Testis (tissue), 3 donors: ENCODE measurements around the gene SIGLEC11. TPM values are rescaled to one million over a fixed set of nuclear protein-coding genes. Genes with fewer than 3 reads are reported as not detected.
A peak's percentile ranks its signal among the peaks of the same experiment; 100 is the strongest.

Experiments
- DNase-seq: peaks from one replicate; pipeline ENCODE4 v3.0.0-alpha.2; 2019
- H3K27ac ChIP-seq, 2 donors: fragments of 200-600 bp; sonication (generic); one replicate each; pipeline ENCODE4 v1.5.1; 2019
- H3K27me3 ChIP-seq: fragments of 200-600 bp; sonication (generic); one replicate; pipeline ENCODE4 v1.5.1; 2019
- H3K36me3 ChIP-seq: fragments of 200-600 bp; sonication (generic); one replicate; pipeline ENCODE4 v1.5.1; 2017; ENCODE audit warnings: low read depth; ENCODE audit errors: missing control alignments
- H3K4me1 ChIP-seq: fragments of 200-600 bp; sonication (generic); one replicate; pipeline ENCODE4 v1.5.1; 2019
- H3K4me3 ChIP-seq, 2 donors: fragments of 200-600 bp; sonication (generic); one replicate each; pipeline ENCODE4 v1.5.1; 2017 to 2019
- H3K9me3 ChIP-seq: fragments of 200-600 bp; sonication (generic); one replicate; pipeline ENCODE4 v1.5.1; 2017
- POLR2A ChIP-seq: fragments of 450-650 bp; IDR thresholded peaks from one replicate; pipeline ENCODE4 v1.6.1; 2017; ENCODE audit warnings: antibody characterized with exemption, mild to moderate bottlenecking, moderate library complexity
- WGBS, 2 donors: methylation state at CpG; one replicate each; pipeline ENCODE4 v1.1.5; 2018; 5-methylcytosine and 5-hydroxymethylcytosine counted together
- intact Hi-C: fragments of 100-400 bp; cut with DNase I; formaldehyde crosslinking; loops from one replicate; pipeline ENCODE4 v1.15.1; 2023; ENCODE audit warnings: low total_unique reads
- polyA plus RNA-seq: library from polyadenylated mRNA; stranded (reverse); fragments of 350-450 nt; fragmentation: Illumina TruSeq; extraction: RNeasy Lipid Tissue Mini Kit (QIAGEN cat#74804); gene quantifications from one replicate; pipeline ENCODE4 v1.2.3, GENCODE V29; 2014; ENCODE audit warnings: low read depth, low replicate concordance; ENCODE audit not compliant: insufficient read depth
- total RNA-seq, 2 donors: library from RNA; depleted of rRNA; stranded (reverse); fragments of >200 nt; gene quantifications; one replicate each; pipeline ENCODE4 v1.2.3, GENCODE V29; 2016
- TF ChIP-seq, protein P1 (sequence below), 3 experiments: fragments of 450-650 bp in 2 of 3; fragments of 200-600 bp in 1 of 3; sonication (generic) in 1 of 3; IDR thresholded peaks; one replicate each; pipeline ENCODE4 v1.5.1; 2016 to 2019; ENCODE audit warnings: antibody characterized with exemption in 3 of 3, mild to moderate bottlenecking in 2 of 3, moderate library complexity in 1 of 3

Gene SIGLEC11
- total and polyA plus RNA-seq, 3 donors from 2014 or later: 5.8 to 8.5 (median 6.0) TPM

DNA sequence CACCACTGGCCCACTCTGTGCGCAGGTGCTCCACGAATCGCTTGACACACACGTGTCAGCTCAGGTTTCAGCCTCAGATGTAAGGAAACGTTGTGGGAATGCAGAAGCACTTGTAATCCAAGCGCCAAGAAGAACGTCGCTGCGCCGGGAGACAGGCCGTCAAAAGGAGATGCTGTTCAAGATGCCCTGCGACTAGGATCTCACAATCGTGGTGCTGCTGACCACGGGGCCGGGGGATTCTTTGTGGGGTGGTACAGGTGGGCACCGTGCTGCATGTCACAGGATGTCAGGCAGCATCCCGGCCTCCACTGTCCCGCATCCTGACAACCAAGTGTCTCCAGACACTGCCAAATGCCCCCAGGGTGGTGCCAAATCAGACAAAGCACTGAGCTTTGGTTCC, 16.9 kb upstream of the SIGLEC11 start:
- no peak overlapping the region for H3K27ac ChIP-seq
- intact Hi-C loops: no loop called here
- no peaks in the 10 kb centered on the region for H3K27me3 ChIP-seq
- H3K4me3 ChIP-seq: no peak overlapping the region
- WGBS, 2 donors: 47 to 65% methylated on average over 8 to 18 of the region's 18 CpGs
- DNase-seq: no peak
- TF ChIP-seq, protein P1, sequence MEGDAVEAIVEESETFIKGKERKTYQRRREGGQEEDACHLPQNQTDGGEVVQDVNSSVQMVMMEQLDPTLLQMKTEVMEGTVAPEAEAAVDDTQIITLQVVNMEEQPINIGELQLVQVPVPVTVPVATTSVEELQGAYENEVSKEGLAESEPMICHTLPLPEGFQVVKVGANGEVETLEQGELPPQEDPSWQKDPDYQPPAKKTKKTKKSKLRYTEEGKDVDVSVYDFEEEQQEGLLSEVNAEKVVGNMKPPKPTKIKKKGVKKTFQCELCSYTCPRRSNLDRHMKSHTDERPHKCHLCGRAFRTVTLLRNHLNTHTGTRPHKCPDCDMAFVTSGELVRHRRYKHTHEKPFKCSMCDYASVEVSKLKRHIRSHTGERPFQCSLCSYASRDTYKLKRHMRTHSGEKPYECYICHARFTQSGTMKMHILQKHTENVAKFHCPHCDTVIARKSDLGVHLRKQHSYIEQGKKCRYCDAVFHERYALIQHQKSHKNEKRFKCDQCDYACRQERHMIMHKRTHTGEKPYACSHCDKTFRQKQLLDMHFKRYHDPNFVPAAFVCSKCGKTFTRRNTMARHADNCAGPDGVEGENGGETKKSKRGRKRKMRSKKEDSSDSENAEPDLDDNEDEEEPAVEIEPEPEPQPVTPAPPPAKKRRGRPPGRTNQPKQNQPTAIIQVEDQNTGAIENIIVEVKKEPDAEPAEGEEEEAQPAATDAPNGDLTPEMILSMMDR (IDR thresholded peaks at IDR 0.05): no peak
- TF ChIP-seq POLR2A: no peak
- H3K36me3 ChIP-seq: no peaks in the 10 kb centered on the region
- no peaks in the 10 kb centered on the region for H3K4me1 ChIP-seq
- H3K9me3 ChIP-seq: no peaks in the 10 kb centered on the region

GRCh38 chr19:49977076-49977475, 16.1 kb upstream of the SIGLEC11 start:
- Histone ChIP-seq H3K27ac (no peak overlapping the region), H3K36me3 (no peaks in the 10 kb centered on the region), H3K4me1 (peaks cover 4% of the 10 kb centered on the region), H3K27me3 (no peaks in the 10 kb centered on the region), H3K4me3 (no peak overlapping the region), H3K9me3 (no peaks in the 10 kb centered on the region)
- no peak for TF ChIP-seq POLR2A
- TF ChIP-seq, protein P1 (IDR thresholded peaks at IDR 0.05): no peak
- intact Hi-C loops: no loop called here
- 75 to 76% methylated on average over 12 to 13 of the region's 13 CpGs for WGBS, 2 donors
- no peak for DNase-seq

DNA sequence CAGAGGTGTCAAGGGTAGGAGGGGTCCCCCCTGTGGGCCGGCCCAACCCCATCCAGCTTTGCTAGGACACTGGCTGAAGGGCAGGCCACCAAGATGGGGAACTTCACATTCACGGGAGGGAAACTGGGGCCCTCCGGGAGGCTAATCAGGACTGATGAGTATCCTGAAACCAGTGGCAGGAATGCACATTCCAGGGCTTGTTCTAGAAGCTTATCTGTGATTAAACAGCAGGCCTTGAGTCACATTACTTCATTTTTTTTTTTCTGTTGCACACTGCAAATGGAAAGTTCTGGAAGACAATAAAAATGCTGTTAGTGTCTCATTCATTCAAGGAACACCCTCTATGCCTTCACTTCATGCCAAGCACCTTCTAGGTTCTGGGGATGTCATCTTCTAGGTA, 15.5 kb upstream of the SIGLEC11 start:
- TF ChIP-seq, protein P1 (IDR thresholded peaks at IDR 0.05): no peak
- no peak for TF ChIP-seq POLR2A
- WGBS, 2 donors: 67% methylated on average over 3 of the region's 3 CpGs
- intact Hi-C loops: no loop called here
- Histone ChIP-seq H3K36me3 (no peaks in the 10 kb centered on the region), H3K4me1 (peaks cover 9% of the 10 kb centered on the region), H3K4me3 (no peak overlapping the region), H3K9me3 (no peaks in the 10 kb centered on the region), H3K27me3 (no peaks in the 10 kb centered on the region), H3K27ac (no peak overlapping the region)
- DNase-seq: no peak

- H3K27me3 ChIP-seq: no peaks in the 10 kb centered on the region
- no peaks in the 10 kb centered on the region for H3K9me3 ChIP-seq
- intact Hi-C loops: no loop called here
- no peak for DNase-seq
- no peak for TF ChIP-seq POLR2A
- TF ChIP-seq, protein P1 (IDR thresholded peaks at IDR 0.05): no peak
- H3K4me1 ChIP-seq: peaks cover 9% of the 10 kb centered on the region
- no peaks in the 10 kb centered on the region for H3K36me3 ChIP-seq
- WGBS, 2 donors: 88 to 90% methylated on average over 7 of the region's 7 CpGs
- no peak overlapping the region for H3K4me3 ChIP-seq
- no peak overlapping the region for H3K27ac ChIP-seq
These were observed 14.1 kb upstream of the SIGLEC11 start for GRCh38 chr19:49975051-49975450.

GRCh38 chr19:49973987-49974386, 13.0 kb upstream of the SIGLEC11 start:
- WGBS, 2 donors: 64 to 92% methylated on average over 18 of the region's 18 CpGs
- Histone ChIP-seq H3K4me3 (no peak overlapping the region), H3K27me3 (no peaks in the 10 kb centered on the region), H3K27ac (no peak overlapping the region), H3K4me1 (peaks cover 9% of the 10 kb centered on the region), H3K36me3 (no peaks in the 10 kb centered on the region), H3K9me3 (no peaks in the 10 kb centered on the region)
- intact Hi-C loops: no loop called here
- TF ChIP-seq POLR2A: no peak
- TF ChIP-seq, protein P1 (IDR thresholded peaks at IDR 0.05): no peak
- peak; percentile 24 for DNase-seq
